HG03460 (cell line): Measurements from ENCODE around the gene SLIT1.

ENCODE experiments used
- ATAC-seq: cut with Tn5 transposase; IDR thresholded peaks from one replicate; pipeline ENCODE4 v1.9.1; 2021; ENCODE audit not compliant: unreplicated experiment

Gene SLIT1

GRCh38 chr10:97066877-97067555, 118.7 kb downstream of the SLIT1 start:
- ATAC-seq: no peak

GRCh38 chr10:97065686-97066660, 119.8 kb downstream of the SLIT1 start:
- ATAC-seq: no peak

GRCh38 chr10:97065128-97065527, 120.6 kb downstream of the SLIT1 start:
- no peak for ATAC-seq

DNA sequence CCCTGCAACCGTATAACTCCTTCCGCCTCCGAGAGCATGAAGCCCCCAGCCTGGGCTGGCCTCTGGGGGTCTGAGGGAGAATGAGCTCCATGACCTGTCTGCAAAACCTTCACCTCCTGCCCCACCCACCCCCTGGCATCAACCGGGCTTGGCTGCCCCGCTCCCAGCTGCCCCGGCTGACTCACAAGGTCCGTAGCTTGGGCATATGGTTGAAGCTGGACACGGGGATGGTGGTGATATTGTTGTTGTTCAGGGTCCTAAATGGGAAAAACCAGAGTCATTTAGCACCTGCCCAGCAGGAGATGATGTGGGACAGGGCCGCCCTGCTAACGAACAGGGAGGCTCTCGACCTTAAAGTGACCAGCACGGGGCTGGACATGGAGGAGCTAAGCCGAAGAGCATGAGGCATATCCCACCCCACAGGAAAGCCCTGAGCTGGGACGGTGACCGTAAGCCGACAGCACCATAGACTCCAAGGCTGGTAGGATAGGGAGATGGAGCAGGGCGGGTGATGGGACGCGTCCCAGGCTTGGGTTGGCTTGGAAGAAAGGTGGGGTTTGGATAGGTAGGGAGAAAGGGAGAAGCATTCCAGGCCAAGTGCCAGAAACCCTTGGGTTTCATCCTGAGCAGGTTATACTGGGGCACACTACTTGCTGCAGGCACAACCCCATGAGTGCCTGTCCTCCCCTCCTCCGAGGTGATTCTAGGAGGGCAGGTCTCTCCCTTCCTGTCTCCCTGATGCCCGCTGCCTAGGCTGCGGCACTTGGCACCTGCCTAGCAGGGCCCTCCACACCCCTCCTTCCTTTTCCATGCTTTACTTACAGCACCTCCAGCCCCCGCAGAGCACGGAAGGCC, 121.5 kb downstream of the SLIT1 start:
- ATAC-seq: no peak

GRCh38 chr10:97063271-97063982, 122.3 kb downstream of the SLIT1 start:
- no peak for ATAC-seq

- no peak for ATAC-seq
Measured at GRCh38 chr10:97062456-97062855, 123.3 kb downstream of the SLIT1 start.

DNA sequence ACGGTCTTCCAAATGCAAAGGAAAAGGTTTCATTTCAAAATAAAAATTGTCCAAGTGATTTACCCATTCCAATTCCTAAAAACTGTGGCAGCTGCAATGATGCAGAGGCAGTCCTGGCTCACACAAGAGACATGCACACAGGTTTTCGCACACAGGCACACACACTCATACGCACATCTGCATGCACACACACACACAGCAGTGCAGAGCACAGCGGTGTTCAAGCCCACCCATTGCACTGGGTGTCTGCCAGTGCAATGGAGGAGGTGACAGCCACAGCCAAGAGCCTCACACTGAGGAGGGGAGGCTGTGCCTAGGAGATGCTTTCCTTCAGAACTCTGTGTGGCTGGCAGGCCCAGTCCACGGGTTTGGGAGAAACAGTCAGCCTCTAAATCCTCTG, 123.7 kb downstream of the SLIT1 start:
- ATAC-seq: no peak

DNA sequence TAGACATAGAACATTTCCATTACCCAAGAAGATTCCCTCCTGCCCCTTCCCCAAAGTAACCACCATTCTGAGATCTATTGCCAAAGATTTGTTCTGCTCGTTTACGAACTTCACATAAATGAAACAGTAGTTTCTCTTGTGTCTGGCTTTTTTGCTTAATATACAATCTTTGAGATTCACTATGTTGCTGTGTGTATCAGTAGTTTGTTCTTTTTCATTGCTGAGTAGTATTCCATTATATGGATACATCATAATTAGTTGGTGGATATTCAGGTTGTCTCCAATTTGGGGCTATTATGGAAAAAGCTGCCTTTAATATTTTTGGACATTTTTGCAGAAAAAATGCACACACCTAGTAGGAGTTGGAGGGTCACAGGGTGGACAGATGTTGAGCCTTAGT, 124.3 kb downstream of the SLIT1 start:
- no peak for ATAC-seq

- no peak for ATAC-seq
Measured at GRCh38 chr10:97060441-97061084, 125.2 kb downstream of the SLIT1 start.

DNA sequence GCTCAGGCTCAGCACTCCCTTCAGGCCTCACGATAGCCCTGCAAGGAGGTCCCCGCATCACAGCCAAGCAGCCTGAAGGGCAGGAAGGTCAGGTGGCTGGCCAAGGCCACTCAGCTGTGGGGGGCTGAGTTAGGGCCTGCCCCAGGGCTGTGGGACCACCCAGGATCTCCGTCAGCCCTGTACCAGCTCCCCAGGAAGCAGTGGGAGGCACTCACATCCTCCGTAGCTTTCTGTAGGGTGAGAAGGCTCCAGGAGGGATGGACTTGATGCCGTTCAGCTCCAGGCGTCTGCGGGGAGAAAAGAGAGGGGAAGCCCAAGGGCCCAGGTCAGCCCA, 125.9 kb downstream of the SLIT1 start:
- no peak for ATAC-seq

DNA sequence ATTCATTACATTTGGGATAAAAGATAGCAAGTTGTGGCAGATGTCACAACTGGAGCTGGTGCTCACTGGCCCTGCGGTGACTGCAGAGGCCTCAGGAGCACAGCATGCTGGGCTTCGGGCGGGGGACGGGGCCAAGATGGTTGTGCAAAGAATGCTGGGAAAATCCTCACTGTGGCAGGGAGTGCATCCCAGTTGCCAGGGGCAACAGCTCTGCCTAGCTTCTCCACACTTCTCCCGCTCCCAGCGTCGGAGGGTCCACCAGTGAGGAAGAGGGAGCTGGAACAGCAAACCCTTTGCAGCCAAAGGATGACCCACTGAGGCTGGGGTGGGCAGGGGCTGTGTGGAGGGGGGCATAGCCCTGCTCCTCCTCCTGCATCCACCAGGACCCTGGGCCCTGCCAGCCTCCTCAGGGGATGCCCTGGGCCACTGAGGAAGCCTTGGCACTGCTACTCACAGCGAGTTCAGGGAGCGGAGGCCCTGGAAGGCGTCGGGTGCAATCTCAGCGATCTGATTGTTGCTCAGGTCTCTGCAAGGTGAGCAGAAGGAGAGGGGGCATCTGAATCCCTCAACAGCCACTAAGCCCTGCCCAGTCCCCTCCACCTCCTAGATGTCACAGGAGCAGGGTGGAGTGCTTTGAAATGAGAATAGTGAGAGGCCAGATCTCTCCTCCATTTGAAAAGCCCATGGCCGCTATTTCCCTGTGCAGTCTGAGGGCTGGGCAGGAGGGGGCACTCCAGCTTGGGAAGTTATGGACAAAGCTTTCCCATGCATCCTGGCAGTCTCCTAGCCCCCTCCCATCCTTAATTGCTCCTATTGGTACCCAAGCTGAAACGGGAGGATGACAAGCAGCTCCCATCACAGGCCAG, 126.5 kb downstream of the SLIT1 start:
- no peak for ATAC-seq

DNA sequence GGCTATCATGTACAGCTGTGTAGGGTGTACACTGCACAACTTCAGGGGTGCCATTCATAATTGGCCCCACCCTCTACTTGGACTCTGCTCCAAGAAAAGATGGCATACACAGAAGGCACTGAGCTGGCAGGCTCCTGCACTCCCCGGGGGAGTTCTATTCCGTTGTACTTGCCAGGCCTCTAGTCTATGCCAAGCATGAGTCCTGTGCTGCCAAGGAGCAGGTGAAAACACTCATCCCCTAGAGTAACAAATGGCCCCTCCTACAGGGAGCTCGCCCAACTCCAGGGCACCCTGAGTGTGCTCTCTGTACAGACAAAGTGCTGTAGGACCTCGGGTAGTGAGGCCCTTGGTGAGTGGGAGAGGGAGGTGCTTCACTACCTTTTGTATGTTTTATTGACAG, 127.2 kb downstream of the SLIT1 start:
- no peak for ATAC-seq

DNA sequence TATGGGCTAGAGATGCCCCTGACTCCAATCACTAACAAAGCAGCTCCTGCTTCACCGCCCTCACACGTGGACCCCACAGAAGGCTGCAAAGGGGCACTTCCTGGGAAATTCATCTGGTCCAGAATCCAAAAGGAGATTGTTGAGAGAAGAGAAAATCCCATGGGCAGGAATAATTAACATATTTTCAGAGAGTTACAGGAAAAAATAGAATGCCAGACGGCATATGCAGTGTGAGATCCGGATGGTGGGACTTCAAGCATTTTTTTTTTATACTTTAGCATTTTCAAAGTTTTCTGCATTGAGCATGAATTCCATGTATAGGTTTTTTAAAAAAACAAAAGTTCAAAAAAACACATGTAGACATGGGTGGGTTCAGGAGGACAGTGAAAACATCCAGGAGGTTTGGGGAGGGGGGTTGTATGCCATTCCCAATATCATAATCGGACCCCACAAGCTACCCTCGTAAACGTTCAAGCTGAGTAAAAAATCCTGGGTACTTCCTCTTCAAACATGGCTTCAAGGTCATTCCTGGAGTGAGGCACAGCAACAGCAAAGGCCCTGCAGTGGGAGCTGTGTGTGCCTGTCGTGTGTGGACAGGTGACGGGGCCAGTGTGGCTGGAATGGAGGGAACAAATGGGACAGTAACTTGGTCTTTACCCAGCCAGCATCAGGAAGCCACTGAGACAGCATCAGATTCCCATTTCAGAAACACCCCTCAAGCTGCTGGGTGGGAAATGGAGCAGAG, 128.1 kb downstream of the SLIT1 start:
- ATAC-seq: no peak

GRCh38 chr10:97056003-97056630, 129.6 kb downstream of the SLIT1 start:
- ATAC-seq: no peak

DNA sequence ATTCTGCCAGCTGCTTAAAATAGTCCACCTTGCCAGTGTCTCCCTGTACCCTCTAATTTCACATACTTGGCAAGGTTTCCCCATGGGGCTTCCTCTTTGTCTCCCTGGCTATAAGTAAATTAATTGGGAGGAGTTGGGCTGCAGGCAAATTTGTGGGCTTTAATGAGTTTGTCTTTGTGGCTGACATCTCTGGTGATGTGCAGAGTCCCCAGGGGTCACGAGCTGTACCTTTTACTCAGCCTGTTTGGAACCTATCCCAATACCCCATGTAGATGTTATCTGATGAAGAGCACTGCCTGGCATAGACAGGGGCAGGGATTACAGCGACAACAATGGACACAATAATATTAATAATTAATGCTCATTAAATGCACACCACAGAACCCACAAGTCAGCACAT, 132.5 kb downstream of the SLIT1 start:
- no peak for ATAC-seq

- ATAC-seq: no peak
Measured at GRCh38 chr10:97050956-97051496, 134.7 kb downstream of the SLIT1 start.

DNA sequence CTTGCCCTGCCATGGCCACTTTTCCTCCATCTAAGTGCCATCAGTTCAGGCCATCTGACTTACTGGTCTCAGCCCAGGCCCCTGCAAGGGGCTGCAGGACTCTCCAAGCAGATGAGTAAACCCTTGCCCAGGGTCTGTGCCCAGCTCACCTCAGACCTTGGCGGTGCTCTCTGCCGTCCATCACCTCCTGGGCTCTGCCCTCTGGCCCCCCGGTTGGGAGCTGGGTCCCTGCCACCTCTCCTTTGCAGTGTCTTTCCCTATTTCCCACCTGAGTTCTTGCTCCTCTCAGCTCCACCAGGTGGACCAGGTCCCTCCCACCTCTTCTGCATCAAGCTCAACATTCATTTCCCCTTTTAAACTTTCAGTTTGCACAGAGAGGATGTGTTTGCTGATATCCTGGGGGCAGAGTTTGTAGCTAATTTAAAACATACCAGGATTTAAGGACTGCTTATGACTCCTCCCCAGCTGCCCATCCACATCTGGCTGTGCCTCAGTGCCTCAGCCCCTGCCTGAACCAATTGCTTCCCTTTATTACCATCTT, 135.5 kb downstream of the SLIT1 start:
- ATAC-seq: no peak

GRCh38 chr10:97049670-97050069, 136.1 kb downstream of the SLIT1 start:
- no peak for ATAC-seq
